ENCODE data around the gene MST1. TPM values are rescaled to one million over a fixed set of nuclear protein-coding genes. Genes with fewer than 3 reads are reported as not detected.

The MST1 gene
- total and polyA plus RNA-seq, 2 of the 4 experiments (the other 2 are of a cell fraction) = 1.3 to 13.0 TPM

DNA sequence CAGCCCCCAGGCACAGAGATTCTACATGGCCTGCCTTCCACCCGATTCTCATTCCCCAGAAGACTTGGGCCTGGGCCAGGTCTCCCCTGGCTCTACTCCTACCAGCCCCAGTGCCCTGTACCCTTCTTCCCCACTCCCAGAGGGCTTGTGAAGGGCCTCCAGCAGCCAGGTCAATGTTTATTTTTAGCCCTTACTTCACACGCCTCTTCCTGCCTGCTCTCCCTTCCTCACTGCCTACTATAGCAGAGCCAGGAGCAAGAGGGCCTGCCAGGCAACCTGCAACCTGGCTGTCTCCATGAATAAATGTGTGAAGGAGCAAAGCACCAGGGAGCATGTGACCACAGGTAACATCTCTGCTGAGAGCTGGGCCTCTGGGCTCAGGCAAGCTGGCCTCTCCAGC, 41.5 kb downstream of the MST1 start:
- H4K5ac ChIP-seq (ENCODE audit: low read depth, low read length) = no peak overlapping the region
- H3K36me3 ChIP-seq (ENCODE audit: control insufficient read depth, insufficient read depth, low read length) = no peaks in the 10 kb centered on the region
- no peak overlapping the region for H2BK15ac ChIP-seq (ENCODE audit: low read depth, low read length)
- no peak overlapping the region for H3K18ac ChIP-seq (ENCODE audit: low read depth, low read length)
- TF ChIP-seq, protein P1, sequence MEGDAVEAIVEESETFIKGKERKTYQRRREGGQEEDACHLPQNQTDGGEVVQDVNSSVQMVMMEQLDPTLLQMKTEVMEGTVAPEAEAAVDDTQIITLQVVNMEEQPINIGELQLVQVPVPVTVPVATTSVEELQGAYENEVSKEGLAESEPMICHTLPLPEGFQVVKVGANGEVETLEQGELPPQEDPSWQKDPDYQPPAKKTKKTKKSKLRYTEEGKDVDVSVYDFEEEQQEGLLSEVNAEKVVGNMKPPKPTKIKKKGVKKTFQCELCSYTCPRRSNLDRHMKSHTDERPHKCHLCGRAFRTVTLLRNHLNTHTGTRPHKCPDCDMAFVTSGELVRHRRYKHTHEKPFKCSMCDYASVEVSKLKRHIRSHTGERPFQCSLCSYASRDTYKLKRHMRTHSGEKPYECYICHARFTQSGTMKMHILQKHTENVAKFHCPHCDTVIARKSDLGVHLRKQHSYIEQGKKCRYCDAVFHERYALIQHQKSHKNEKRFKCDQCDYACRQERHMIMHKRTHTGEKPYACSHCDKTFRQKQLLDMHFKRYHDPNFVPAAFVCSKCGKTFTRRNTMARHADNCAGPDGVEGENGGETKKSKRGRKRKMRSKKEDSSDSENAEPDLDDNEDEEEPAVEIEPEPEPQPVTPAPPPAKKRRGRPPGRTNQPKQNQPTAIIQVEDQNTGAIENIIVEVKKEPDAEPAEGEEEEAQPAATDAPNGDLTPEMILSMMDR (conservative IDR thresholded peaks at IDR 0.05; ENCODE audit: low read depth, low read length) = no peak
- no peak for TF ChIP-seq NFE2L2 (IDR thresholded peaks at IDR 0.05; ENCODE audit: low read depth, low read length)
- no peak for TF ChIP-seq RAD21 (IDR thresholded peaks at IDR 0.05; ENCODE audit: low read length)
- no peak for TF ChIP-seq MAZ (IDR thresholded peaks at IDR 0.05; ENCODE audit: borderline replicate concordance, low read depth, low read length)
- no peak for TF ChIP-seq RFX5 (IDR thresholded peaks at IDR 0.05; ENCODE audit: low read depth, low read length)
- TF ChIP-seq RCOR1 (IDR thresholded peaks at IDR 0.05; ENCODE audit: insufficient replicate concordance, low read length) = no peak
- TF ChIP-seq CHD1 (IDR thresholded peaks at IDR 0.05; ENCODE audit: low read depth, low read length) = no peak
- H3K4me1 ChIP-seq (ENCODE audit: control insufficient read depth, insufficient read depth, low read length) = no peaks in the 10 kb centered on the region
- no peak overlapping the region for H2BK120ac ChIP-seq (ENCODE audit: low read depth, low read length)
- 33% methylated on average over 1 of the region's 2 CpGs; no CpG with 5 or more reads in 1 of the 2 experiments for WGBS, 2 experiments (ENCODE audit: extremely low coverage in 2 of 2, insufficient read length in 1 of 2)
- no peak overlapping the region for H3K4ac ChIP-seq (ENCODE audit: low read depth, low read length)
- H3K56ac ChIP-seq (ENCODE audit: extremely low read depth, insufficient read depth, low read length) = no peak overlapping the region
- H4K8ac ChIP-seq (ENCODE audit: low read depth in 2 of 2, low read length in 2 of 2) = no peak overlapping the region
- dilution Hi-C loops (cut with HindIII; ENCODE audit: low sequenced_read_pairs, unreplicated experiment) (no loop called here), in situ Hi-C loops (cut with MboI; ENCODE audit: low sequenced_read_pairs) (no loop called here), intact Hi-C loops (cut with micrococcal nuclease) (no loop called here)
- H3K9me3 ChIP-seq (ENCODE audit: control insufficient read depth, insufficient read depth, low read length) = no peaks in the 10 kb centered on the region
- H3K79me1 ChIP-seq (ENCODE audit: low read depth in 1 of 2, low read length in 2 of 2) = no peaks in the 10 kb centered on the region
- no peak overlapping the region for H2AK9ac ChIP-seq (replicated peaks; ENCODE audit: low read depth, low read length, poor library complexity)
- no peak overlapping the region for H3K14ac ChIP-seq (replicated peaks; ENCODE audit: low read depth, low read length)
- H4K20me1 ChIP-seq (ENCODE audit: insufficient read depth, low read length) = no peaks in the 10 kb centered on the region
- H3K23ac ChIP-seq (ENCODE audit: low read depth, low read length) = no peak overlapping the region
- DNase-seq = no peak
- CTCF ChIA-PET = no interaction called here
- H3K27me3 ChIP-seq (ENCODE audit: control insufficient read depth, insufficient read depth, low read length) = peaks cover 32% of the 10 kb centered on the region
- peaks cover 3% of the 10 kb centered on the region; the same call in 1 of the 2 replicates for H3K9me1 ChIP-seq (ENCODE audit: insufficient read depth, low read length)
- H3K27ac ChIP-seq (ENCODE audit: insufficient read depth, low read length) = no peak overlapping the region
- no peak overlapping the region for H4K91ac ChIP-seq (ENCODE audit: insufficient read depth, low read depth, low read length)
- no peak overlapping the region for H3K9ac ChIP-seq (ENCODE audit: low read depth, low read length)
- ATAC-seq (ENCODE audit: low read depth) = no peak
- no peak overlapping the region for H2AK5ac ChIP-seq (ENCODE audit: low read depth, low read length)
- BruUV-seq (replicated peaks) = no TSS peak
- POLR2A ChIA-PET (ENCODE audit: unreplicated experiment) = no interaction called here
- H2BK20ac ChIP-seq (ENCODE audit: low read depth, low read length) = no peak overlapping the region
- H3K4me2 ChIP-seq (ENCODE audit: low read depth, low read length) = no peak overlapping the region
- no peak overlapping the region for H3K4me3 ChIP-seq (ENCODE audit: insufficient read depth, low read depth, low read length)
- no peak overlapping the region for H2BK5ac ChIP-seq (ENCODE audit: low read depth, low read length, poor library complexity, severe bottlenecking)
- no peak overlapping the region for H2AFZ ChIP-seq (replicated peaks; ENCODE audit: low read length, poor library complexity)
